K562 (cell line): Measurements from ENCODE around the gene PUS7L. TPM values are rescaled to one million over a fixed set of nuclear protein-coding genes. Genes with fewer than 3 reads are reported as not detected.

Source experiments
- ATAC-seq: fragments of 200-7000 bp; cut with Tn5 transposase; 3 replicates; pipeline ENCODE4 v1.9.1; 2020; ENCODE audit warnings: moderate library complexity
- BruUV-seq: library from RNA; stranded (reverse); fragments of 400-500 nt; replicated peaks from 2 replicates; lab custom pipeline; 2021; lab: Mats Ljungman, UMichigan
- CTCF ChIA-PET: fragments of 300-600 bp; formaldehyde crosslinking; extraction: SDS; loops from one replicate; lab custom pipeline; 2021; ENCODE audit warnings: low intra/inter-chr PET ratio; lab: Yijun Ruan, JAX
- POLR2A ChIA-PET: fragments of 300-600, 350-650 bp; sonication (Branson Sonifier 250); formaldehyde crosslinking; extraction: SDS; loops from one replicate; lab custom pipeline; 2021; ENCODE audit warnings: antibody characterized with exemption, inconsistent platforms; lab: Yijun Ruan, JAX
- DNase-seq, 4 experiments: peaks; one replicate each; pipeline versions ENCODE4 v3.0.0 to v3.0.0-alpha.2; 2011 to 2018; ENCODE audit warnings: low spot score in 3 of 4, mixed read lengths in 3 of 4; ENCODE audit errors: extremely low read depth in 1 of 4
- FAIRE-seq: peaks from 2 replicates; lab custom pipeline; 2011; peaks lifted over from hg19 to GRCh38; lab: Jason Lieb, UNC
- H2AFZ ChIP-seq: 2 replicates; pipeline ENCODE4 v1.6.0; 2011; ENCODE audit warnings: low read depth, low read length, control low read depth, inconsistent platforms
- H3K27ac ChIP-seq: fragments of 200-600 bp; 3 replicates; pipeline ENCODE4 v1.8.0; 2011; ENCODE audit warnings: low read depth, mild to moderate bottlenecking, control low read depth, inconsistent platforms, low read length, moderate library complexity, mixed read lengths; ENCODE audit errors: extremely low read depth
- H3K27me3 ChIP-seq, 2 experiments: fragments of 300-600 bp in 1 of 2; 2 replicates in 1 of 2; 3 replicates in 1 of 2; pipeline versions ENCODE4 v1.6.0 to v1.8.0; 2011; ENCODE audit warnings: inconsistent platforms in 2 of 2, low read length in 2 of 2, mild to moderate bottlenecking in 1 of 2, mixed read lengths in 1 of 2, moderate library complexity in 1 of 2; ENCODE audit not compliant: control insufficient read depth in 2 of 2, insufficient read depth in 2 of 2
- H3K36me3 ChIP-seq: fragments of 300-600 bp; 3 replicates; pipeline ENCODE4 v1.8.0; 2011; ENCODE audit warnings: mild to moderate bottlenecking, low read length, inconsistent platforms; ENCODE audit not compliant: control insufficient read depth, insufficient read depth
- H3K4me1 ChIP-seq, 2 experiments: fragments of 200-600 bp in 1 of 2; replicated peaks in 1 of 2; 2 replicates in 1 of 2; 3 replicates in 1 of 2; pipeline versions ENCODE4 v1.5.1 to v1.8.0; 2011; ENCODE audit warnings: inconsistent platforms in 2 of 2, low read length in 2 of 2, mild to moderate bottlenecking in 1 of 2, mixed read lengths in 1 of 2, moderate library complexity in 1 of 2; ENCODE audit not compliant: control insufficient read depth in 2 of 2, insufficient read depth in 2 of 2
- H3K4me2 ChIP-seq: 2 replicates; pipeline ENCODE4 v1.6.1; 2011; ENCODE audit warnings: low read length, control low read depth, inconsistent platforms, mixed read lengths; ENCODE audit not compliant: insufficient read depth
- H3K4me3 ChIP-seq: fragments of 200-600 bp; sonication (generic), shearing (Covaris generic); 2 replicates; pipeline ENCODE4 v1.5.1; 2016; ENCODE audit warnings: control low read depth, inconsistent platforms
- H3K79me2 ChIP-seq: fragments of 200-600 bp; 3 replicates; pipeline ENCODE4 v1.8.0; 2011; ENCODE audit warnings: low read length, inconsistent platforms; ENCODE audit not compliant: control insufficient read depth, insufficient read depth
- H3K9ac ChIP-seq, 2 experiments: 2 replicates each; pipeline versions ENCODE4 v1.6.0 to v1.6.1; 2011; ENCODE audit warnings: low read depth in 2 of 2, low read length in 2 of 2, control low read depth in 1 of 2, inconsistent platforms in 1 of 2, mild to moderate bottlenecking in 1 of 2, mixed read lengths in 1 of 2; ENCODE audit not compliant: insufficient read depth in 1 of 2
- H3K9me1 ChIP-seq: one replicate; pipeline ENCODE4 v1.6.0; 2011; ENCODE audit warnings: inconsistent platforms, mild to moderate bottlenecking, low read length, moderate library complexity; ENCODE audit not compliant: control insufficient read depth, insufficient read depth
- H3K9me3 ChIP-seq: replicated peaks from 2 replicates; pipeline ENCODE4 v1.5.1; 2011; ENCODE audit warnings: low read depth, low read length, inconsistent platforms; ENCODE audit not compliant: control insufficient read depth, insufficient read depth
- H4K20me1 ChIP-seq: replicated peaks from 2 replicates; pipeline ENCODE4 v1.6.1; 2011; ENCODE audit warnings: low read length, inconsistent platforms, mixed read lengths; ENCODE audit not compliant: control insufficient read depth, insufficient read depth
- JUNB ChIP-seq: fragments of 450-650 bp; formaldehyde crosslinking; conservative IDR thresholded peaks from 2 replicates; pipeline ENCODE4 v1.4.0; 2020; ENCODE audit warnings: mild to moderate bottlenecking
- MXI1 ChIP-seq: IDR thresholded peaks from 2 replicates; pipeline ENCODE4 v1.6.1; 2011; ENCODE audit warnings: low read depth, mild to moderate bottlenecking, improper control_type of control experiment, low read length
- NELFE ChIP-seq: IDR thresholded peaks from 2 replicates; pipeline ENCODE4 v1.6.1; 2011; ENCODE audit warnings: mild to moderate bottlenecking; ENCODE audit not compliant: insufficient read depth, insufficient read length
- NFE2 ChIP-seq: IDR thresholded peaks from 2 replicates; pipeline ENCODE4 v1.6.1; 2014; ENCODE audit warnings: antibody characterized with exemption, low read depth
- RBM15 ChIP-seq: fragments of 200-400 bp; formaldehyde crosslinking; IDR thresholded peaks from 2 replicates; pipeline ENCODE4 v1.6.1; 2018; ENCODE audit warnings: mild to moderate bottlenecking, low read length, moderate library complexity; ENCODE audit not compliant: insufficient read depth
- SIN3B ChIP-seq: fragments of 450-650 bp; IDR thresholded peaks from 2 replicates; pipeline ENCODE4 v1.6.1; 2017; ENCODE audit warnings: low read depth, mild to moderate bottlenecking, moderate library complexity
- TFAM ChIP-seq: fragments of 250-450 bp; sonication (Bioruptor Pico); conservative IDR thresholded peaks from 2 replicates; pipeline ENCODE4 v1.5.0; 2021; ENCODE audit warnings: mild to moderate bottlenecking, moderate library complexity
- ZBTB17 ChIP-seq: fragments of 450-650 bp; formaldehyde crosslinking; IDR thresholded peaks from 2 replicates; pipeline ENCODE4 v1.4.0; 2020; ENCODE audit warnings: mild to moderate bottlenecking
- ZNF316 ChIP-seq: fragments of 450-650 bp; IDR thresholded peaks from 2 replicates; pipeline ENCODE4 v1.6.1; 2016
- in situ Hi-C: fragments of 300-500 bp; cut with MboI; formaldehyde crosslinking; loops from 4 replicates; pipeline ENCODE4 v1.15.0; 2018; ENCODE audit warnings: inconsistent platforms, mixed read lengths
- intact Hi-C: fragments of 100-400 bp; cut with micrococcal nuclease; formaldehyde crosslinking; loops from 2 replicates; pipeline ENCODE4 v1.14.2; 2022
- polyA plus RNA-seq, 8 experiments: library from polyadenylated mRNA; depleted of rRNA in 4 of 8; stranded (reverse) in 5 of 8; unstranded in 3 of 8; fragments of >200 nt; fragmentation: Nextera tagmentation in 2 of 8; fragmentation: Illumina TruSeq in 1 of 8; extraction: Ambion mirVana in 2 of 8; extraction: Trizol in 1 of 8; gene quantifications; 2 replicates each; pipeline versions ENCODE4 v1.2.1 to v1.2.3, GENCODE V29; 2011 to 2014; ENCODE audit warnings: inconsistent platforms in 1 of 8, missing spikeins in 1 of 8
- total RNA-seq, 7 experiments: library from RNA; depleted of rRNA in 6 of 7; stranded (reverse); fragments of >200 nt in 6 of 7; fragmentation: Illumina TruSeq in 2 of 7; extraction: Trizol in 2 of 7; gene quantifications; 2 replicates each; pipeline versions ENCODE4 v1.2.1 to v1.2.3, GENCODE V29; 2011 to 2021; ENCODE audit warnings: low replicate concordance in 1 of 7
- TF ChIP-seq, protein P1 (sequence below): sonication (generic); formaldehyde crosslinking; IDR thresholded peaks from 2 replicates; pipeline ENCODE4 v1.4.0; 2020; ENCODE audit warnings: mild to moderate bottlenecking, missing genetic modification reagents
- TF ChIP-seq, protein P2 (sequence below), 2 experiments: fragments of 450-650 bp; IDR thresholded peaks; 2 replicates each; pipeline ENCODE4 v1.6.1; 2016; ENCODE audit warnings: mild to moderate bottlenecking in 2 of 2, borderline replicate concordance in 1 of 2, low read depth in 1 of 2, moderate library complexity in 1 of 2
- TF ChIP-seq, protein P3 (sequence below): sonication (generic); formaldehyde crosslinking; IDR thresholded peaks from 2 replicates; pipeline ENCODE4 v1.8.1; 2023; ENCODE audit warnings: mild to moderate bottlenecking, missing genetic modification reagents, moderate library complexity

The PUS7L gene
- total and polyA plus RNA-seq, 9 of the 15 experiments (the other 6 are each of a cell fraction or from before 2014, with no cell fraction given), result 10.8 to 53.3 (median 25.2) TPM

DNA sequence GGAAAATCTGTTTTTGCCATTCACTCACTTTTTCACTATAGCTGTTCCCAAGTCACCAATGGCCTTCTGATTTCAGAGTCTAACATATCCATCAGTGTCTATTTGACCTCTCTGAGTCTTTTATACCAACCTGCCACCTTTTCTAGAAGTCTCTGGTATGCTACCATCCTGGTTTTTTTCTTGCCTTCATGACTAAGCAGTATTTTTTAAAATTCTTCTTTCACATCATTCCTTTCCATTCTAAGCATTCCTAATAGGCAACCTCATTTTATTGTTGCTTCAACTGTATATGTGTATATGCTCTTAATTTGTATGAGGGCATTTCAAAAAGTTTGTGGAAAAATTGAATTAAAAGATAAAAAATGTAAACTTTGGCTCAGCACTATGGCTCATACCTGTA is 5.2 kb upstream of the PUS7L start:
- no peak overlapping the region for H2AFZ ChIP-seq
- TF ChIP-seq TFAM (CRISPR knock-in tag), result no peak
- TF ChIP-seq RBM15, result no peak
- no peak for TF ChIP-seq ZBTB17 (CRISPR knock-in tag)
- TF ChIP-seq, protein P1, sequence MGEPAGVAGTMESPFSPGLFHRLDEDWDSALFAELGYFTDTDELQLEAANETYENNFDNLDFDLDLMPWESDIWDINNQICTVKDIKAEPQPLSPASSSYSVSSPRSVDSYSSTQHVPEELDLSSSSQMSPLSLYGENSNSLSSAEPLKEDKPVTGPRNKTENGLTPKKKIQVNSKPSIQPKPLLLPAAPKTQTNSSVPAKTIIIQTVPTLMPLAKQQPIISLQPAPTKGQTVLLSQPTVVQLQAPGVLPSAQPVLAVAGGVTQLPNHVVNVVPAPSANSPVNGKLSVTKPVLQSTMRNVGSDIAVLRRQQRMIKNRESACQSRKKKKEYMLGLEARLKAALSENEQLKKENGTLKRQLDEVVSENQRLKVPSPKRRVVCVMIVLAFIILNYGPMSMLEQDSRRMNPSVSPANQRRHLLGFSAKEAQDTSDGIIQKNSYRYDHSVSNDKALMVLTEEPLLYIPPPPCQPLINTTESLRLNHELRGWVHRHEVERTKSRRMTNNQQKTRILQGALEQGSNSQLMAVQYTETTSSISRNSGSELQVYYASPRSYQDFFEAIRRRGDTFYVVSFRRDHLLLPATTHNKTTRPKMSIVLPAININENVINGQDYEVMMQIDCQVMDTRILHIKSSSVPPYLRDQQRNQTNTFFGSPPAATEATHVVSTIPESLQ (CRISPR knock-in tag), result no peak
- TF ChIP-seq JUNB, result no peak
- 0 out of 2 replicates have a peak, but pooled peaks have one; percentile 21 for TF ChIP-seq ZNF316
- 0 out of 2 replicates have a peak, but pooled peaks have one; percentile 3 for TF ChIP-seq NFE2
- no peak for TF ChIP-seq SIN3B
- TF ChIP-seq MXI1, result no peak
- TF ChIP-seq, protein P2, sequence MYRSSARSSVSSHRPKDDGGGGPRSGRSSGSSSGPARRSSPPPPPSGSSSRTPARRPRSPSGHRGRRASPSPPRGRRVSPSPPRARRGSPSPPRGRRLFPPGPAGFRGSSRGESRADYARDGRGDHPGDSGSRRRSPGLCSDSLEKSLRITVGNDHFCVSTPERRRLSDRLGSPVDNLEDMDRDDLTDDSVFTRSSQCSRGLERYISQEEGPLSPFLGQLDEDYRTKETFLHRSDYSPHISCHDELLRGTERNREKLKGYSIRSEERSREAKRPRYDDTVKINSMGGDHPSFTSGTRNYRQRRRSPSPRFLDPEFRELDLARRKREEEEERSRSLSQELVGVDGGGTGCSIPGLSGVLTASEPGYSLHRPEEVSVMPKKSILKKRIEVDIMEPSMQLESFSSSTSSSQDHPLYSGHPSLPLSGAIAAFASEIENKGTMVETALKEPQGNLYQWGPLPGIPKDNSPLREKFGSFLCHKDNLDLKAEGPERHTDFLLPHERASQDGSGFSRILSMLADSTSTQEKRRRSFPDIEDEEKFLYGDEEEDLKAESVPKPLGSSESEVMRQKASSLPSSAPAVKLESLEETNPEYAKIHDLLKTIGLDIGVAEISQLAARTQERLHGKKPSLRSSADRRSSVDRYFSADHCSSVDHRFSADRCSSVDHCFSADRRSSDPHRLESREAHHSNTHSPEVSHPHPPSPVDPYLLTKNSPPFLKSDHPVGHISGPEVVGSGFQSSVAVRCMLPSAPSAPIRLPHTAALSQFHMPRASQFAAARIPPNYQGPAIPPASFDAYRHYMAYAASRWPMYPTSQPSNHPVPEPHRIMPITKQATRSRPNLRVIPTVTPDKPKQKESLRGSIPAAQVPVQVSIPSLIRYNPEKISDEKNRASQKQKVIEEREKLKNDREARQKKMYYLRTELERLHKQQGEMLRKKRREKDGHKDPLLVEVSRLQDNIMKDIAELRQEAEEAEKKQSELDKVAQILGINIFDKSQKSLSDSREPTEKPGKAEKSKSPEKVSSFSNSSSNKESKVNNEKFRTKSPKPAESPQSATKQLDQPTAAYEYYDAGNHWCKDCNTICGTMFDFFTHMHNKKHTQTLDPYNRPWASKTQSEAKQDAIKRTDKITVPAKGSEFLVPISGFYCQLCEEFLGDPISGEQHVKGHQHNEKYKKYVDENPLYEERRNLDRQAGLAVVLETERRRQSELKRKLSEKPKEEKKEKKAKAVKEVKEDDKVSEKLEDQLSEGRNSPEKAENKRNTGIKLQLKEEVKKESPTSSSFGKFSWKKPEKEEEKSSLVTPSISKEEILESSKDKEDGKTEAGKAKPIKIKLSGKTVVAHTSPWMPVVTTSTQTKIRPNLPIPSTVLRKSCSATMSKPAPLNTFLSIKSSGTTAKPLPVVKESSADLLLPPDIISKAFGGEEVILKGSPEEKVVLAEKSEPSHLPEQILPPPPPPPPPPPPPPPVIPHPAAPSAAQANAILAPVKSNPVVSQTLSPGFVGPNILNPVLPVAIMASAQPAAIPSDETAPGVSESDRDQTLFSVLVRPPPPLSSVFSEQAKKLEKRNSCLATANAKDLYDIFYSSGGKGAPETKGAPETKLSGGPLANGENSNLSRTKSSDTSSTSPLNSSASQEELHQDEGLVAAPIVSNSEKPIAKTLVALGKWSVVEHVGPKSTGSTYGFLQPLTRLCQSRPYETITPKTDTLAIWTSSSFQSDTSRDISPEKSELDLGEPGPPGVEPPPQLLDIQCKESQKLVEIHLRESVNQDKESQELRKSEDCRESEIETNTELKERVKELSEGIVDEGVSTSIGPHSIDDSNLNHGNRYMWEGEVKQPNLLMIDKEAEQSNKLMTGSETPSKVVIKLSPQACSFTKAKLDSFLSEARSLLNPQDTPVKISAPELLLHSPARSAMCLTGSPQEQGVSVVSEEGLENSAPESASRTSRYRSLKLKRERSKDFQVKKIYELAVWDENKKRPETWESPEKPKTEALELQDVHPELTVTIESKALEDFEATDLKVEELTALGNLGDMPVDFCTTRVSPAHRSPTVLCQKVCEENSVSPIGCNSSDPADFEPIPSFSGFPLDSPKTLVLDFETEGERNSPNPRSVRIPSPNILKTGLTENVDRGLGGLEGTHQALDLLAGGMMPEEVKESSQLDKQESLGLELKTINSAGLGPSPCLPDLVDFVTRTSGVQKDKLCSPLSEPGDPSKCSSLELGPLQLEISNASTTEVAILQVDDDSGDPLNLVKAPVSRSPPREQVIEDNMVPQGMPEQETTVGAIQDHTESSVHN (IDR thresholded peaks at IDR 0.05; ENCODE audit: borderline replicate concordance in 1 of 2, low read depth in 1 of 2), result no peak
- TF ChIP-seq NELFE, result no peak
- TF ChIP-seq, protein P3, sequence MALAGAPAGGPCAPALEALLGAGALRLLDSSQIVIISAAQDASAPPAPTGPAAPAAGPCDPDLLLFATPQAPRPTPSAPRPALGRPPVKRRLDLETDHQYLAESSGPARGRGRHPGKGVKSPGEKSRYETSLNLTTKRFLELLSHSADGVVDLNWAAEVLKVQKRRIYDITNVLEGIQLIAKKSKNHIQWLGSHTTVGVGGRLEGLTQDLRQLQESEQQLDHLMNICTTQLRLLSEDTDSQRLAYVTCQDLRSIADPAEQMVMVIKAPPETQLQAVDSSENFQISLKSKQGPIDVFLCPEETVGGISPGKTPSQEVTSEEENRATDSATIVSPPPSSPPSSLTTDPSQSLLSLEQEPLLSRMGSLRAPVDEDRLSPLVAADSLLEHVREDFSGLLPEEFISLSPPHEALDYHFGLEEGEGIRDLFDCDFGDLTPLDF (CRISPR knock-in tag), result no peak
- TF ChIP-seq, all 486 proteins: peak for 2
- H3K4me1 ChIP-seq, result peaks cover 0 to 8% of the 10 kb centered on the region in 2 experiments; a peak in 2 of 5 replicates
- peaks cover 5% of the 10 kb centered on the region; the same call in 1 of the 3 replicates for H3K36me3 ChIP-seq
- H3K4me2 ChIP-seq, result no peak overlapping the region
- FAIRE-seq (no peak), DNase-seq (no peak), ATAC-seq (no peak)
- CTCF ChIA-PET, result no interaction called here
- H3K9me3 ChIP-seq, result no peaks in the 10 kb centered on the region
- H3K27ac ChIP-seq, result no peak overlapping the region
- H3K9ac ChIP-seq, result no peak overlapping the region
- H3K27me3 ChIP-seq, result no peaks in the 10 kb centered on the region
- H3K9me1 ChIP-seq, result no peaks in the 10 kb centered on the region
- no peaks in the 10 kb centered on the region for H4K20me1 ChIP-seq
- BruUV-seq, result no TSS peak
- POLR2A ChIA-PET, result interaction anchor here (1.8 kb wide), 1 partner anchor 8 kb away, joined by 4 read pairs; no protein-coding TSS in a partner anchor
- H3K4me3 ChIP-seq, result no peak overlapping the region
- H3K79me2 ChIP-seq, result peaks cover 33% of the 10 kb centered on the region
- intact Hi-C loops (no loop called here), in situ Hi-C loops (no loop called here)
